ENCODE data around the gene MYL7. TPM values are rescaled to one million over a fixed set of nuclear protein-coding genes. Genes with fewer than 3 reads are reported as not detected.
"Not testable (repeated sequence)": the region's sequence is repeated elsewhere in the genome, so short reads cannot be mapped to it uniquely, and the experiment has no call there.

Gene MYL7
- total RNA-seq, 2 experiments from 2014 or later: not detected

- Mint-ChIP-seq H3K36me3 (ENCODE audit: low read depth) (peaks cover 5% of the 10 kb centered on the region), H3K4me3 (no peak overlapping the region), H3K9me3 (no peaks in the 10 kb centered on the region), H3K4me1 (ENCODE audit: low read depth) (peaks cover 8% of the 10 kb centered on the region), H3K27me3 (no peaks in the 10 kb centered on the region), H3K27ac (no peak overlapping the region)
- Histone ChIP-seq H3K36me3 (ENCODE audit: insufficient read depth, low read length) (no peaks in the 10 kb centered on the region), H3K9me3 (ENCODE audit: control insufficient read depth in 1 of 2, insufficient read depth in 1 of 2, low read length in 2 of 2) (no peaks in the 10 kb centered on the region), H3K27me3 (ENCODE audit: control insufficient read depth in 1 of 2, insufficient read depth in 2 of 2, low read length in 2 of 2) (no peaks in the 10 kb centered on the region), H3K4me1 (ENCODE audit: insufficient read depth, low read length) (peaks cover 17% of the 10 kb centered on the region), H3K27ac (ENCODE audit: low read depth in 1 of 2, low read length in 2 of 2) (no peak overlapping the region), H3K4me3 (ENCODE audit: low read length) (no peak overlapping the region)
- DNase-seq (no peak), ATAC-seq (ENCODE audit: poor library complexity) (no peak)
- intact Hi-C loops (cut with DNase I, micrococcal nuclease): loop anchor here in 1 of 2 experiments (10.0 kb wide), 2 partner anchors 252 to 358 kb away; no protein-coding TSS in a partner anchor
- no peak for TF ChIP-seq CTCF (IDR thresholded peaks at IDR 0.05)
- ChIA-PET POLR2A (interaction anchor here (0.6 kb wide), 1 partner anchor 20 kb away, joined by 3 read pairs; no protein-coding TSS in a partner anchor), CTCF (no interaction called here)
Measured at GRCh38 chr7:44127161-44127560, 14.0 kb downstream of the MYL7 start.

- H3K27me3 Mint-ChIP-seq; H3K9me3 ChIP-seq (ENCODE audit: control insufficient read depth in 1 of 2, insufficient read depth in 1 of 2, low read length in 2 of 2); POLR2A ChIA-PET; H3K36me3 ChIP-seq (ENCODE audit: insufficient read depth, low read length); H3K27ac Mint-ChIP-seq; ATAC-seq (ENCODE audit: poor library complexity); H3K4me3 ChIP-seq (ENCODE audit: low read length); H3K27ac ChIP-seq (ENCODE audit: low read depth in 1 of 2, low read length in 2 of 2); DNase-seq; H3K27me3 ChIP-seq (ENCODE audit: control insufficient read depth in 1 of 2, insufficient read depth in 2 of 2, low read length in 2 of 2); CTCF ChIA-PET; H3K9me3 Mint-ChIP-seq; H3K36me3 Mint-ChIP-seq (ENCODE audit: low read depth); H3K4me1 Mint-ChIP-seq (ENCODE audit: low read depth): not testable (repeated sequence)
- intact Hi-C loops (cut with DNase I, micrococcal nuclease): loop anchor here in 1 of 2 experiments (10.0 kb wide), 2 partner anchors 252 to 358 kb away; no protein-coding TSS in a partner anchor
- H3K4me3 Mint-ChIP-seq: peak overlapping the region; percentile 74
- H3K4me1 ChIP-seq (ENCODE audit: insufficient read depth, low read length): peaks cover 23% of the 10 kb centered on the region
Measured at GRCh38 chr7:44126574-44126973, 14.6 kb downstream of the MYL7 start.

GRCh38 chr7:44124822-44125202, 16.3 kb downstream of the MYL7 start:
- Mint-ChIP-seq H3K27ac (peak overlapping the region; percentile 29), H3K36me3 (ENCODE audit: low read depth) (peaks cover 19% of the 10 kb centered on the region), H3K9me3 (no peaks in the 10 kb centered on the region), H3K4me1 (ENCODE audit: low read depth) (peaks cover 17% of the 10 kb centered on the region), H3K27me3 (no peaks in the 10 kb centered on the region), H3K4me3 (peak overlapping the region; percentile 79)
- ChIA-PET POLR2A (no interaction called here), CTCF (interaction anchor here (1.6 kb wide), 1 partner anchor 13 kb away, joined by 4 read pairs; no protein-coding TSS in a partner anchor)
- ATAC-seq (ENCODE audit: poor library complexity) (no peak), DNase-seq (no peak)
- no peak overlapping the region for H3K27ac ChIP-seq (ENCODE audit: low read depth in 1 of 2, low read length in 2 of 2)
- intact Hi-C loops (cut with DNase I, micrococcal nuclease): loop anchor here in 1 of 2 experiments (5.0 to 10.0 kb wide), 4 partner anchors 77 to 360 kb away; partner anchors contain the start of gene YKT6
- H3K4me1 ChIP-seq (ENCODE audit: insufficient read depth, low read length): peaks cover 26% of the 10 kb centered on the region
- H3K27me3 ChIP-seq (ENCODE audit: control insufficient read depth in 1 of 2, insufficient read depth in 2 of 2, low read length in 2 of 2): no peaks in the 10 kb centered on the region
- no peak overlapping the region for H3K4me3 ChIP-seq (ENCODE audit: low read length)
- no peaks in the 10 kb centered on the region for H3K9me3 ChIP-seq (ENCODE audit: control insufficient read depth in 1 of 2, insufficient read depth in 1 of 2, low read length in 2 of 2)
- H3K36me3 ChIP-seq (ENCODE audit: insufficient read depth, low read length): peaks cover 22% of the 10 kb centered on the region
- TF ChIP-seq CTCF (IDR thresholded peaks at IDR 0.05): no peak

Data from CD4-positive, alpha-beta T cell (primary cell).